ENCODE measurements around the gene SOX9.
"Not testable (repeated sequence)": the region's sequence is repeated elsewhere in the genome, so short reads cannot be mapped to it uniquely, and the experiment has no call there.

The SOX9 gene

DNA sequence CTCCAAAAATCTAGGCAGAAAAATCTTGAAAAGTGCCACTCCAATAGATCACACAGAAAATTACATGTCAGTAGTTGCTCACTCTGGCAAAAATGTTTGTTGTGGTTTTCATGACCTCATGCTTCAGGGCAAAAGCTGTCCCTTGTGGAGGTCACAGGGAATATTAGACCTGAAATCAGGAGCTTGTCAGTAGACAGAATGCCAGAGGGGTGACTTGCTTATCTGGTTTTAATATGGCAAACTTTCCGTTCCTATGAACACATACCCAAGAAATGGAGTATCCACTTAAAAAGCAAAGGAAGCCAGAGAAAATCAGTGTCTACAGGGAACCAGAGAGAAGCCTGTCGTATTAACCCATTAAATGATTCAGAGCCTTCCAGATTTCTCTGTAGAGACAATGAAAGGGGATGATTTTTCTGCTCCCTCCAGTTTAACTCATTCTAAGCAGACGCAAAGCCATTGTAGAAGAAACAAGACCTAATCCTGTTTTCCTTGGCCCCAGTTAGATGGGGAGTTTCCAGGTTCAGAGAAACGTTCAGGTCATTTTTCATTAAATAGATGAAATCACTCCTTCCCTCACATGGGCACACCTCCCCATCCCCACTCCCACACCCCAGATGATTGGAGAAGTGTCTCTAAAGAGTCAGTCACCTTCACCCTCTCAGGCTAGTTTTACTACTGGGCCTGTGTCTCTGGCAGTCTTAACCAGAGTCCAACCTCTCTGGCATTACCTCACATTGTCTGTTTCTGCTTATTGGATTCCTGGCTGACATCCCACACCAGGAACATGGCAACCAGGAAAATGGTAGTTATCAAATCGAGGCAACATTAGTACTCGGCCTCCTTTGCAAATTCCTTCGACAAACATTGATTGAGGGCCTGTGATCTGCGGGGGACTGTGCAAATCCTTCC lies 6.0 kb downstream of the SOX9 start:
- no peak for FAIRE-seq

DNA sequence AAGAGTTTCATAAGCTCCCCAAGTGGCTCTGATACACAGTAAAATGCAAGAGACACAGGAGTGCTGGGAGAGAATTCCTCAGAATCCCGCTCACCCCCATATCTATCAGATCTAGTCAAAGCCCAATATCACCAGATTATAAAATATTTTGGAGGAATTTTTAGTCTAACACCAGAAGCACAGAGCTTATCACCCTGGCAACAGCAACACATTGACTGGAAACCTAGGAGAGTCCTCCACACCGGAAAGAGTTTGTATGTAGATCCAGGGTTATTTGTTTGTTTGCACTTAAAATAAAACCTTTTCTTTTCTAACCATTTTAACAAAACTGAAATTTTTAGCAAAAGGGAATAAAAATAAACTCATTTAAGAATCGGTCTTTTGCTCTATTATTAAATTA lies 7.2 kb downstream of the SOX9 start:
- FAIRE-seq: no peak

DNA sequence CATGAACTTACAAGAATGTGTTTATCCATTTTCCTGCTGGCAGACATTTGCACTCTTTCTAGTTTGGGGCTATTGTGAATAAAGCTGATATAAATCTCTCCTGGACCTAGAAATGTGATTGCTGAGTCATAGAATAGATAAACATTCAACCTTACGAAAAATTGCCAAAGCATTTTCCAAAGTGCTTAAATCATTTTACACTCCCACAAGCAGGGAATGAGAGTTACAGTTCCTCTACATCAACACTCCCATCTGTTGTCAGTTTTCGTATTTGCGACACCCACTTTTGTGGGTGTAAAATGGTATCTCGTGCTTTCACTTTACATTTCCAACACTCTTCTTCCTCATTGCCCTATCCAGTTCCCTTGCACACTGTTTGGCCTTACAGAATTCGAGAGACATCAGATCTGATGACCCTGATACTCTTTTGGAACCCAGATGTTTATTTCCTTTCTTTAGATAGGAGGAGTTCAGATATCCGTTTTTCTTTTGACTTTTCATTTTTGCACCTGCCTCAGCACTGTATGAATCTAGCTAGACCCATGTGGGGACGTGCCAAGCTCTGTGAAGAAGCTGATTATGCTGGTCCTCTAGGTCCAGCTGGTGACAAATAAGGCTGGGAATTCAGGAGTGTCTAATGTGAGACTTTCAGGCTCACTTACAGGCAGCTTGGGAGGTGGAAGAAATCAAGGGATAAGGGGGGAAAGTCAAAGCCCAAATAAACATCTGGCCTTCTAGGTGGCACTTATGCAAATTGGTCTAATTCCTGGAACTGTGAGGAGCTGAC lies 14.0 kb downstream of the SOX9 start:
- FAIRE-seq: no peak

DNA sequence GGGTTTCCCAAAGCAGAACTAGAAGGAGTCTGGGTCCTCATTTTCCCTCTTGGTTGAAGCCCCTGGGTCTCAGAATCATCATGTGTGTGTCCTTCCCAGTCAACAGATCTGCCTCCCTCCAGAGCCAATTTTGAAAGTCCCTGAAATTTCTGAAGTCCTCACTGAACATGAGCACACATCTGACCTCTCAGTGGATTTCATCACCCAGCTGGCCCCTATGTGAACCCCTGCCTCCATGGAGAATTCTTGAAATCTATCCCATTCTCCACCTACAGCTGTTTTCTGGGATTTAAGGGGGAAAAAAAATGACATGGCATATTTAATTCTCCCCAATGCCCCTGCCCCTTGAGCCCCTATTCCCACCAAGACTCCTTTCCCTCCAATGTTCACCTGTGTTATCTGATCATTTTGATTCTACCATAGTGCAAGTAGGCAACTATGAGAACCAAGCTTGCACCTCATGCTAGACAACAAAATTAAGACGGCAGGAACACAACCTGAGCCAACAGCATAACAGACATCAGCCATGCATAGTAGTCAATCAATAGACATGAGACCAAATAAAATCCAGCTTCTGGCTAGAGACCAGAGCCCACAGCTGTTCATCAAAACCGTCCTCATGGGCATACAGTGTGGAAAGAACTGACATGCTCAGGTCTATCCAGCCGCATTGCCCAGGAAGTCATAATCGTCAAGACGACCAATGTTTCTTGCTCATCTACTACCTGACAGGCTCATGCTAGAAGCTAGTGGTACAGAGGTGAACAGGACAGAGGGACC lies 14.9 kb downstream of the SOX9 start:
- FAIRE-seq: no peak

DNA sequence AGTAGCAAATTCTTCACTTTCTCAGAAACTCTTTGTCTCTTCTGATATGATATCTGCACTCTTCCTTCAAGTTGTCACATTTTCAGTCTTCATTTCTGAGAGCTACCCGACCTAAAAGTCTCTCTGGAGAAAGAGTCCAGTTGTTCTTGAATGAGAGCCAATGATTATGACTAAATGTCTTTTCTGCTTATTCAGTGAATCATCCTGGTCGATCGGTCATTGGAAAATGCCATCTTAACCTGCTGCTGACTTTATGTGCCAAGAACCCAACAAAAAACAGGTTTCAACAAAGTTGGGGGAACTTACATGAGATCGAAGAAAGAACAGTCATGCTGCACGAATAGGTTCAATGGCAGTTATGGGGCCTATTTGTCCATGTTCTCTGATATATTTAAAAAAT lies 15.9 kb downstream of the SOX9 start:
- no peak for FAIRE-seq

DNA sequence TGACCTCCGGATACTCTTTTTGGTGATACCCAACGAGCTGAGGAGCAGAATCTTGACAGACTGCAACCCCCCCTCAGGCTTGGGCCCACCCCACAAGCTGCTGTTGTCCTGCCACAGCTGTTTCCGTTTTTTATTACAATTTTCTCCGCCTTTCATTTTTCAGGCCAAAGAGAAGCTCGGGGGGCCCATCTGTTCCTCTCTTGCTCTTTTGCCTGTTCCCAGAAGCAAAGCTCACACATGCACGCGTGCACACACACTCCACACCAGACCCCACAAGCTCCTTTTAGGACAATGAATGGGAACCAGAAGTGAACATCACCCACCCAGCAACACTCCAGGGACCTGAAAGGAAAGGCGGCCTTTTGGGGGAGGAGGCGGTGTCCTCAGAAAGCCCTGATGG lies 16.3 kb downstream of the SOX9 start:
- FAIRE-seq: no peak

DNA sequence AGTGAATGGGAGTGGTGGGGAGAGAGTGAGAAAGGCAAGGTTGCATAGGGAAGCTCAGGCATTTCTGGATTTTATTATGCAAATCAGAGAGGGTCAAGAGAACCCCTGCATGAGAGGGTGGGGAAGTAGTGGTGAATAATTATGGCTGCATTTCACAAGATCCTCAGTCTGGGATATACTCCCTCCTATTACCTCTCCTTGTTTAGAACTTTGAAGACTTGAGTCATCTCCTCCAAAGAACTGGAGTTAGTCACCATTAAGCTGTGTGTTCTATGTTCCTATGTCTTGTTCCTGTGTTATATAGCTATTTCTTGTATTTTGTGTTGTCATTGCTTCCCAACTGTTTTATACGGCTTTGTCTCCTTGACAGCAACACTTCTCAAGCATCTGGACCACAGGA lies 18.4 kb downstream of the SOX9 start:
- FAIRE-seq: no peak

DNA sequence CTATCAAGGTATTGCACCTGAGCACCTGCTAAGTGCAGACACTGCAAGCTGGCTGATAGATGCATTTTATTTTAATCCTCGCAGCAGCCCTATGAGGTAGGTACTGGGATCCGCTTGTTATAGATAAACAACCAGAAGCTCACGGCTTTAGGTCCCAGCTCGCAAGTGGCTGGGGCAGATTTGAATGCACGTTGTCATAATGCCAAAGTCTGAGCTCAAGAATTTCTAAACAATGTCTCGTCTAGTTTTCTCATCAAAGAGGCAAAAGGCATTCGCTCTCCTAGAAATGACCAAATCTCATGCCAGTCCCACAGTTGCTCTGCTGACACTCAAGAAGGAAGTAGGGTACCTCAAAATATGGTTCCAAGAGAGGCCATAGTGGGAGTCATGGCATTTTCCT lies 20.5 kb downstream of the SOX9 start:
- no peak for FAIRE-seq

DNA sequence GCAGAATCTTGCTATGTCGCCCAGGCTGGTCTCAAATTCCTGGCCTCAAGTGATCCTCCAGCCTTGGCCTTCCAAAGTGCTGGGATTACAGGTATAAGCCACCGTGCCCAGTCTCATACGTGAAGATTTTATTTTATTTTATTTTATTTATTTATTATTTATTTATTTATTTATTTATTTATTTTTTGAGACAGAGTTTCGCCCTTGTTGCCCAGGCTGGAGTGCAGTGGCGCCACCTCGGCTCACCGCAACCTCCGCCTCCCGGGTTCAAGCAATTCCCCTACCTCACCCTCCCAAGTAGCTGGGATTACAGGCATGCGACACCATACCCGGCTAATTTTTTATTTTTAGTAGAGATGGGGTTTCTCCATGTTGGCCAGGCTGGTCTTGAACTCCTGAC lies 21.3 kb downstream of the SOX9 start:
- not testable (repeated sequence) for FAIRE-seq

DNA sequence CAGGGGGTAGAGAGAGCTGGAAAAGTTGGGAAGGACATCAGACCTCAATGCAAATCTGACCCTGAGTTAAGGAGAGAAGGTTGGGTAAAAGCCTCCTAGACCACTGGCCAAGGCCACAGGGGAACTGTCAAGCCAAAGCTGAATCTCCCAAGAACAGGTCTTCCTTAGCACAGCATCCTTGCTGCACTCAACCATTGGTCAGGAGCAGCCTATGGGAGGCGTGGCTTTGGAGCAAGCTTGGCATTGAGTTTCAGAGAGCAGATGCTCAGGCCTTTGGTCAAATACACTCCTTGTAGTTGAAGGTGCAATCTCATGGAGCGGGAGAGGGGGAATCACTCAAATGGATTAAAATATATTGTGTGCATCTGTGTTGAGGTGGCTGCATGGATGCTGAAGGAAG lies 21.8 kb downstream of the SOX9 start:
- FAIRE-seq: no peak

DNA sequence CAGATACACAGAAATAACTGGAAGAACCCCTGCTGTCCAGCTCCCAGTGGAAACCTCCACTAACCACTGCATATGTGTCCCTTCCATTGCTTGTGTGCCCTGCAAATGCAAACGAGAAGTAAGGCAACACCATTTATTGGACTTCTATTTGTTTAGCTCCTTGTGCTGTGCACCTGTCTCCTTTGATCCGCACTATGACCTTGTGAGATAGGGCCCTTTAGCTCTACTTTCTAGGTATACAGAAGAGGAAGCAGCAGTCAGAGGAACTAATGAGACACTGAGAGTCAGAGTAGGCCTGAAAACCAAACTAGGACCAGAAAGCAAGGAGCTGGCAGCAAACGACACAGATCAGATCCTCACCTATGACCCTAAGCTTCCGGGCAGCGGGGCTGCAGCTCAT lies 22.4 kb downstream of the SOX9 start:
- no peak for FAIRE-seq

DNA sequence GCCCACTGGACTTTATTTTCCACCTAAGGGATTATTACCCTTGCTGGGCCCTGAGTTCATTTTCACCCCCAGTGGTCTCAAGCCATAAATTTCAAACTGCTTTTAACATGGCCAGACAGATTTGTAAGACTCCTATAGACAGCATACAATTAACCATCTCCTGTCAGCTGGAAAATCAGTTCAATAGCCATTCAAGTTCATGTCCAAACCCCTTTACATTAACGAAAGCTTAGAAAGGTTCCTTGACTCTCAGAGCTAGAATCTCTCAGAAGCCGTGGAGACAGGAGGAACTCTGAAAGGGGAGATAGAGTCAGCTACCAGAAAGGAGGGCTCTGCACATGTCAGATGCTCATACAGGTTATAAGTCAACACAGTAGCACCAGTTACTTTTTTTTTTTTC lies 23.3 kb downstream of the SOX9 start:
- no peak for FAIRE-seq

DNA sequence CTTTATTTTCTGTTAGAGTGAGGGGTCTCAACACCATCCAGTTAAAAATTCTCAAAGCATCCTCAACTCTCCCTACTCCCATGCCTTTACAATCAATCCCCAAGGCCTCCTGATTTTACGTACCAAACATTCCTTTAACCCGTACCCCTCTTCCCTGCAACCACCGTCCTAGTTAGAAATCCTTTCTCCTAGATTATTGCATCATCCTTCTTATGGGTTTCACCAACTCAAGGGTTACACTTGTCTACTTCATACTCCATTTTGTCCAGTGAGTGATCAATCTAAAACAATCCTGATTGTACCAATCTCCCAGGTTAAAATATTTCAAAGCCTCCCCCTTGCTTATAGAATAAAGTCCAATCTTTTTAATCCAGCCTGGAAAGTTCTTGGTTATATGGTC lies 24.7 kb downstream of the SOX9 start:
- no peak for FAIRE-seq

DNA sequence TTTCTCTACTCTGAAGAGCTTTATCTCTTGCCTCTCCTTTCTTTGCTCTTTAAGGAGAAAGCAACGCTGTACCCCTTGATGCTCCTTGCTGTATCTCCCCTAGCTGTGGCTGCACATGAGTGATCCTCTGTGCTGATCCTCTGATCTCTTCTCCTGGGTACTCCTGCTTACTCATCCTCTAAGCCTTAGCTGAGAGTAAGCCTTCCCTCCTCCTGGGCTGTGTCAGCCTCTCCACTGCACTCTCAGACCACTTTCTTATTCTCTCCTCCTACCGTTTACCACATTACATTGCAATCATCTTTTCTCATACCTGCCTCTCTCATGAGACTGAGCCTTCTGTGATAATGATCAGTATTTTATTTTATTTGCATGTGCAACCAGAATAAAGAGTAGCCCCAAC lies 25.1 kb downstream of the SOX9 start:
- no peak for FAIRE-seq

DNA sequence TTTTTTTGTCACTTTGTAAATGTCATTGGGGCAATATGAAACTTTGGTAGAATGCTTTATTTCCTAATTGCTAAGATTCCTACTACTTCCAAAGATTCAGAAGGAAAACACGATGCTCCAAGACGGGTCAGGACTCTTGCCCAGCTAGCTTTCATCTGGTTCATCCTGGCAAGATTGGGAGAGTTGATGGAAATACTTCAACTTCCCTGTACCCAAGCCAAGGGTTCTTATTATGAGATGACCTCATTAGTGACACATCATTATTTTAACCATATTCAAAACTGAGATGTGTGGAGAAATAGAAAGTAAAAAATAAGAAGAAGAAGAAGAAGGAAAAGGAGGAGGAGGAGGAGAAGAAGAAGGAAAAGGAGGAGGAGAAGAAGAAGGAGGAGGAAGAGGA lies 25.6 kb downstream of the SOX9 start:
- FAIRE-seq: no peak

DNA sequence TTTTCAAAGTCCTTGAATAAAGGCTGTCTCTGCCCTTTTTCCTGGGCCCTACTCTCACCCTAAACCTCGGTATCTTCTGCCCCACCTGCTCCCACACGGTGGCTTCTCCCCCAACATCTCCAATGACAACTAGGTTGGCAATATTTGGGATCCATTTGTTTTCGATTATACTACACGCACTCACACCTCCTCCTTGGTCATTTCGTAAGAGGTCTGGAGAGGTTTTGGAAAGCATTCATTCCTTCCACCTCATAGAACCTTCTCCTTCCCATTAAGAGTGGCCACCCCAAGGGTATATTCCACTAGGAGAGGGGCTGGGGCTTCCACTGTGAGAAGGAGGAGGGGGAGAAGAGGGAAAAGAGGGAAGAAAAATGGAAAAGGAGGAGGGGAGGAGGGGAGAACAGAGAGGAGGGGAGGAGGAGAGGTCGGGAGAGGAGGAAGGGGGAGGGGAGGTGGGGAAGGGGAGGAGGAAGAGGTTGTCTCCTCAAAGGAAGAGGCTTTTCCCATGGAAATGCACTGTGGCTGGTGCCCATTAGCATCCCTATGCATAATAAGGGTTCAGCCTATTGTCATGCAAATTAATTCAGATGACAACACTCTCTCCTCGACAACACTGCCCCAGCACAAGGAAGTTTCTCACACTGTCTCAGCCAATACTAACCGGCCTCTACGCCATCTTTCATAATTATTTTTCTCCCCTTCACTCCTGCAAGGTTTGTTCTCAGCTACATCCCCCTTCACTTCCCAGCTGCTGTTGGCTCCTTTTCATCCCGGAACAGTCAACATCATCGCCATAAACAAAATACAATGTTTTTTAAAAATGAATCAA lies 30.0 kb downstream of the SOX9 start:
- no peak for FAIRE-seq

DNA sequence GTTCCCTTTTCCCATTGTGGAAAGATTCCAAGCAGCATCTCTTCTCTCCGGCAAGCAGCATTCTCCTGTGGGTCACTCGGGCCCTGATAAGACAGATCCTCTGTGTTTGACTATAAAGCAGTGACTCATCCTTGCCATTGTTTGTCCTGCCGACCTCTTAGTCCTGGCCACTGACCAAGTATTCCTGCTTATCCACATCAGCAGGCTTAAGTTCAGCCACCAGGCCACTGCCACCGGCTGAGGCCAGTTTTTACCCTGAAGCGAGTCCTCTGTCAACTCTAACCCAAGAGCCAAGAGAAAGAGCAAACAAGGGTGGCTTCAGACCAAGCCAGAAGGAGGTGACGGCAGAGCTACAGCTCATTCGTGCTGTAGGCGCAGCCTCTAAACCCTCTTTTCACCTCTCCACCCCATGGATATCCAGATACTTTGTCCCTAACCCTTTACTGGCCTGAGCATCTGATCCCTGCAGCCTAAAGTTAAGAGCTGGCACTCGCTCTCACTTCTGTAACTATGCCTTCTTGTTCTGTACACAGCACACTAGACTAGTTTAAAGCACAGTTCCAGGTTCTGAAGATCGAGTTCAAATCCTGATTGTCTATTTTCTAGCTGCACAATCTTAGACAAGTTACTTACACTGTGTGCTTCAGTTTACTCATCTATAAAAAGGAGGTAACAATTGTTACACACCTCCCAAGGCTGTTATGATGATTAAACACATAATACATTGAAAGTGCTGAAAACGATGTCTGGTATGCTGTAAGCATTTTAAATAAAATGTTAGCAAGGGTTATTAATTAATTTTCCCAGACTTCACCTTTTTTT lies 31.0 kb downstream of the SOX9 start:
- FAIRE-seq: no peak

DNA sequence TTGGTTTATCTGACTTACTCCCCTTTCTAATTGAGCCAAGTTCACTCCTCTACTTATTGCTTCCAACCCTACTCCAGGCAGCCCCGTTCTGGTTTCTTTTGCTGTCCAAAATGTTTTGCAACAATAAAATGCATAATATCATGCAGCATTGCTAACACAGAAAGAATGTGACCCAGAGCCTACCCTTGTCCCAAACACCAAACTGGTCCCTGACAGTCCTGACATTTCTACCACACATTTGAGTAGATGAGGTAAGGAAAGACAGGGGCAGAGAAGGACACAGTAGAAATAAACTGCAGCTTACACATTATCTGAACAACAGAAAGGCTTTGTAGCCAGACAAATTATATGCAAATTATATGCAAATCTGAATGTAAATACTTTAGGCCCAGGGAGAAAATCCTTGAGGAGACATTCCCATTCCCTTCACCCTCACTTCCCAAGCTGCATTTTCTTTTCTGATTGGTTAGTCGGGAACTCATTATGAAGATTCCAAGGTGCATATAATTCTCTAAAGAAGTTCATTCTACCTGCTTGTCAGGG lies 31.6 kb downstream of the SOX9 start:
- no peak for FAIRE-seq

DNA sequence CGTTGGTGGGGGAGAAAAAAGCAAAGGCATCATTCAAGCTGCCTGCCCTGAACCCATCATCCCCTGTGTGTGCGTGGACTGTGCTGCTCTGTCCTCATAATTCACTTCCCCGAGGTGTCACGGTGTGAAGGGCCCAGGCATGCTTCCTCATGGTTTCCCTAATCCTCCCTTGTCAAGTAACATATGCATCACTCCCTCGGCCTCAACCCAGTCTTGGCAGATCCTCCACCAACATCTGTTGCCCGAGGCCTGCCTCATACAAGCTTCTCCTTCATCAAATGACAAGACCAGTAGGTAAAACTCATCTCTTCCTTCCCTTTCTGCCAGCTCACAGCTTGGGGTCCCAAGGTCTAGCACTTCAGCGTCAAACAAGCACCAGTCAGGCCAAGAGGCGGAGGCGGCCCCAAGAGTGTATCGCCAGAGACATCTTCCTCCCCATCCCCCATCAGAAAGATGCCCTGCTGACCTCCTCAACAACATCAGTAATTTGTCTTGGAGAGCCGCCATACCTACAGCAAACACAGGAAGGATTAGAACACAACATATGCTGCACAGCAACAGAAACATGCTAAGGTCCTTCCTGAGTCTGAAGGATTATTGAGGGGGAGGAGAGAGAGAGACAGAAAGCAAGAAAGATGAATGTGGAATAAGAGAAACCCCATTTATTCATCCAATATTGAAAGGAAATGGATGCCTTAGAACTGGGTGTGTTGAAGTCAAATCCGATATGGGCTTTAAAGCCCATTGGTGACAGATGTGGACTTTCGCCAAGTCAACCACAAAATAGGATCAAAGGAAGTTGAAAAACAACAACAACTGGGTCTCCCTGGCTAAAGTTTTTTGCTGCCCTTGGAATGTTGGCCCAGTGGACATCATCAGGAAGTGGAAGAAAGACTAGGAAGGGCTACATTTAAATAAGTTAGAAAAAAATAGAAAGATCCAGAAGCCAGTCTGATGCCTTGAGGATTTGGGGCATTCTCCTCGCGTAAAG lies 38.4 kb downstream of the SOX9 start:
- no peak for FAIRE-seq

DNA sequence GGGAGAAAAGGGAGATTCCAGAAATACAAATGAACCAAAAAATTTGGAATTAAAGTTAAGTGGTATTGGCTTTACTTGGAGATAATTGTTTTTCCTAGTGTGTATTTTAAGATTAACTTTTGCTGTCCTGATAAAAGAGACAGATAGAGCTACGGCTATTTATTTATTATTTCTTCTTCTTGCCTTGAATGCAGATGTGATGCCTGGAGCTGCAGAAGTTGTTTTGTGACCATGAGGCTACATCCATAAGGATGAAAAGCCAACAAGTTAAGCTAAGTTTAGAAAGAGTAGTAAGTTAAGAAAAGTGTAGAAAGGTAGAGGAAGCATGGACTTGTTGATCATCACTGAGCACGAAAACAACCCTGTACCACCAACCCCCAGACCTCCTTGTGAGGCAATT lies 41.7 kb downstream of the SOX9 start:
- no peak for FAIRE-seq
